Glutamatergic neuron (in vitro differentiated cells): Measurements from ENCODE around the gene TK1. TPM values are rescaled to one million over a fixed set of nuclear protein-coding genes. Genes with fewer than 3 reads are reported as not detected.
"Not testable (repeated sequence)": the region's sequence is repeated elsewhere in the genome, so short reads cannot be mapped to it uniquely, and the experiment has no call there.

Source experiments
- DNase-seq: peaks from one replicate; pipeline ENCODE4 v3.0.0; 2022
- H3K27ac Mint-ChIP-seq: one replicate; pipeline ENCODE4 v1.8.0; 2020; ENCODE audit warnings: mild to moderate bottlenecking, mixed read lengths, inconsistent platforms; ENCODE audit not compliant: unreplicated experiment
- H3K27me3 Mint-ChIP-seq: one replicate; pipeline ENCODE4 v1.8.0; 2020; ENCODE audit warnings: mild to moderate bottlenecking, moderate library complexity, mixed read lengths, inconsistent platforms; ENCODE audit not compliant: unreplicated experiment
- H3K36me3 Mint-ChIP-seq: one replicate; pipeline ENCODE4 v1.8.0; 2020; ENCODE audit warnings: mild to moderate bottlenecking, mixed read lengths, inconsistent platforms; ENCODE audit not compliant: unreplicated experiment
- H3K4me1 Mint-ChIP-seq: one replicate; pipeline ENCODE4 v1.8.0; 2020; ENCODE audit warnings: mild to moderate bottlenecking, low read depth, mixed read lengths, inconsistent platforms; ENCODE audit not compliant: unreplicated experiment
- H3K4me3 Mint-ChIP-seq: one replicate; pipeline ENCODE4 v1.8.0; 2020; ENCODE audit warnings: mild to moderate bottlenecking, mixed read lengths, inconsistent platforms; ENCODE audit not compliant: unreplicated experiment
- H3K9me3 Mint-ChIP-seq: one replicate; pipeline ENCODE4 v1.8.0; 2020; ENCODE audit warnings: mild to moderate bottlenecking, moderate library complexity, mixed read lengths, inconsistent platforms; ENCODE audit not compliant: unreplicated experiment
- total RNA-seq: library from RNA; stranded (reverse); fragmentation: NEBNext Ultra II Directional; extraction: Animal tissue kit (Norgen Biotek cat#: 25700); gene quantifications from one replicate; pipeline ENCODE4 v1.2.1, GENCODE V29; 2021; ENCODE audit not compliant: unreplicated experiment
- TF ChIP-seq, protein P1 (sequence below): fragments of 200-600 bp; sonication (generic); IDR thresholded peaks from one replicate; pipeline ENCODE4 v1.5.0; 2021; ENCODE audit not compliant: partially characterized antibody, unreplicated experiment

TK1 gene
- total RNA-seq, 1 donor from 2014 or later: 2.5 TPM

DNA sequence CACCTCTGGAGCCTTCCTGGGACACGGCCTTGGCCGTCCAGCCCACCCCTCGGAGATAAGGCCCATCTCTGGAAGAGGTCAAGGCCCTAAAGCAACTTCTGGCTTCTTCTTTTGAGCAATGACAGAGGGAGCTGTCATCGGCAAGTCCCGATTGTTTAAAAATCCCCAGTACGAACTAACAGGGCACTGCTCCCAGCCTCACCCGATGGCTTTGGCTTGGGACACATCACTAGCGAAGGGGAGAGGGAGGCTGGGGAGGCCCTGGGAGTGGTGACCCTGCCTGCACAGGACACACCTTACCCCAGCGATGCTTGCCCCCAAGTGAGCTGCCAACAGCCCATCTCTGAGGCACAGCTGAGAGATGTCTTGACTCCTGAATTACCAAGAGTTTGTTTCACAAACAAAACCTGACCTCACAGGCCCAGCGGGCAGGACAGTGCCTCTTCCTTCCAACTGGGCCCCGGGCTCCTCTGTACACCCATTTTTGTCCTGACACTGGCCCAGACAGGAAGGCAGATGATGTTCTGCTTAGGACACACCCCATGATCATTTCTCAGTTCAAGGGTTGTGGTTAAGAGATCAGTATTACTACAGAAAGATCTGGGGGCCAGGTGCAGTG is 13.6 kb downstream of the TK1 start:
- no peaks in the 10 kb centered on the region for H3K27me3 Mint-ChIP-seq
- TF ChIP-seq, protein P1, sequence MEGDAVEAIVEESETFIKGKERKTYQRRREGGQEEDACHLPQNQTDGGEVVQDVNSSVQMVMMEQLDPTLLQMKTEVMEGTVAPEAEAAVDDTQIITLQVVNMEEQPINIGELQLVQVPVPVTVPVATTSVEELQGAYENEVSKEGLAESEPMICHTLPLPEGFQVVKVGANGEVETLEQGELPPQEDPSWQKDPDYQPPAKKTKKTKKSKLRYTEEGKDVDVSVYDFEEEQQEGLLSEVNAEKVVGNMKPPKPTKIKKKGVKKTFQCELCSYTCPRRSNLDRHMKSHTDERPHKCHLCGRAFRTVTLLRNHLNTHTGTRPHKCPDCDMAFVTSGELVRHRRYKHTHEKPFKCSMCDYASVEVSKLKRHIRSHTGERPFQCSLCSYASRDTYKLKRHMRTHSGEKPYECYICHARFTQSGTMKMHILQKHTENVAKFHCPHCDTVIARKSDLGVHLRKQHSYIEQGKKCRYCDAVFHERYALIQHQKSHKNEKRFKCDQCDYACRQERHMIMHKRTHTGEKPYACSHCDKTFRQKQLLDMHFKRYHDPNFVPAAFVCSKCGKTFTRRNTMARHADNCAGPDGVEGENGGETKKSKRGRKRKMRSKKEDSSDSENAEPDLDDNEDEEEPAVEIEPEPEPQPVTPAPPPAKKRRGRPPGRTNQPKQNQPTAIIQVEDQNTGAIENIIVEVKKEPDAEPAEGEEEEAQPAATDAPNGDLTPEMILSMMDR: no peak
- H3K9me3 Mint-ChIP-seq: peaks cover 5% of the 10 kb centered on the region
- DNase-seq: no peak
- no peaks in the 10 kb centered on the region for H3K36me3 Mint-ChIP-seq
- no peak overlapping the region for H3K4me3 Mint-ChIP-seq
- H3K4me1 Mint-ChIP-seq: peaks cover 14% of the 10 kb centered on the region
- H3K27ac Mint-ChIP-seq: no peak overlapping the region

DNA sequence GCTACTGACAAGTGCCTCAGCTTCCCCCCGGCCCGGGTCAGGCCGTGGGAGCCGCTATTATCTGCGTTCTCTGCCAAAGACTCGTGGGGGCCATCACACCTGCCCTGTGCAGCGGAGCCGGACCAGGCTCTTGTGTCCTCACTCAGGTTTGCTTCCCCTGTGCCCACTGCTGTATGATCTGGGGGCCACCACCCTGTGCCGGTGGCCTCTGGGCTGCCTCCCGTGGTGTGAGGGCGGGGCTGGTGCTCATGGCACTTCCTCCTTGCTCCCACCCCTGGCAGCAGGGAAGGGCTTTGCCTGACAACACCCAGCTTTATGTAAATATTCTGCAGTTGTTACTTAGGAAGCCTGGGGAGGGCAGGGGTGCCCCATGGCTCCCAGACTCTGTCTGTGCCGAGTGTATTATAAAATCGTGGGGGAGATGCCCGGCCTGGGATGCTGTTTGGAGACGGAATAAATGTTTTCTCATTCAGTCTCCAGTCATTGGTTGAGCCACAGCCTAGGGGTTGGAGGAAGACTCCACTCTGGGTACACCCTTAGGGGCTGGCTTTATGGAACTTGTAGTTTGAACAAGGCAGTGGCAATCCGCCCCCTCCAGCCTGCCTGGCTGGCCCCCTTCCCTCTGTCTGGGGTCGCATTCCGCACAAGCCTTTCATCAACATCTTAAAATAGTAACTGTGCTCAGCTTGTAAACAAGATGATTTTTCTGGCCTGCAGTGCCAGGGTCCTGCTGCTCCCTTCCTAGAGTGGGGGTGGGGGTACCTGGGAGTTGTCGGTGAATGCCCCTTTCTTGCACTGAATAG is 14.4 kb downstream of the TK1 start:
- H3K36me3 Mint-ChIP-seq: no peaks in the 10 kb centered on the region
- H3K27me3 Mint-ChIP-seq: no peaks in the 10 kb centered on the region
- H3K9me3 Mint-ChIP-seq: peaks cover 5% of the 10 kb centered on the region
- DNase-seq: no peak
- H3K27ac Mint-ChIP-seq: no peak overlapping the region
- H3K4me1 Mint-ChIP-seq: peaks cover 14% of the 10 kb centered on the region
- H3K4me3 Mint-ChIP-seq: no peak overlapping the region
- TF ChIP-seq, protein P1: no peak

DNA sequence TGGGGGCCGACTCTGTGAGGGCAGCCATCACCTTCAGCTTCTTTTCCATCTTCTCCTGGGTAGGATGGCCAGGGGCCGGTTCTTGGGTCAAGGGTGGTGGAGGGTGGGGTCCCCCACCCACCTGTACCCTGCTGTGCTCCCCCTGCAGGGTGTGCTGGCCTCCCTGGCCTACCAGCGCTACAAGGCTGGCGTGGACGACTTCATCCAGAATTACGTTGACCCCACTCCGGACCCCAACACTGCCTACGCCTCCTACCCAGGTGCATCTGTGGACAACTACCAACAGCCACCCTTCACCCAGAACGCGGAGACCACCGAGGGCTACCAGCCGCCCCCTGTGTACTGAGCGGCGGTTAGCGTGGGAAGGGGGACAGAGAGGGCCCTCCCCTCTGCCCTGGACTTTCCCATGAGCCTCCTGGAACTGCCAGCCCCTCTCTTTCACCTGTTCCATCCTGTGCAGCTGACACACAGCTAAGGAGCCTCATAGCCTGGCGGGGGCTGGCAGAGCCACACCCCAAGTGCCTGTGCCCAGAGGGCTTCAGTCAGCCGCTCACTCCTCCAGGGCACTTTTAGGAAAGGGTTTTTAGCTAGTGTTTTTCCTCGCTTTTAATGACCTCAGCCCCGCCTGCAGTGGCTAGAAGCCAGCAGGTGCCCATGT is 15.1 kb downstream of the TK1 start:
- H3K36me3 Mint-ChIP-seq, H3K27me3 Mint-ChIP-seq, H3K4me3 Mint-ChIP-seq, H3K9me3 Mint-ChIP-seq, H3K27ac Mint-ChIP-seq, DNase-seq: not testable (repeated sequence)
- peaks cover 14% of the 10 kb centered on the region for H3K4me1 Mint-ChIP-seq

DNA sequence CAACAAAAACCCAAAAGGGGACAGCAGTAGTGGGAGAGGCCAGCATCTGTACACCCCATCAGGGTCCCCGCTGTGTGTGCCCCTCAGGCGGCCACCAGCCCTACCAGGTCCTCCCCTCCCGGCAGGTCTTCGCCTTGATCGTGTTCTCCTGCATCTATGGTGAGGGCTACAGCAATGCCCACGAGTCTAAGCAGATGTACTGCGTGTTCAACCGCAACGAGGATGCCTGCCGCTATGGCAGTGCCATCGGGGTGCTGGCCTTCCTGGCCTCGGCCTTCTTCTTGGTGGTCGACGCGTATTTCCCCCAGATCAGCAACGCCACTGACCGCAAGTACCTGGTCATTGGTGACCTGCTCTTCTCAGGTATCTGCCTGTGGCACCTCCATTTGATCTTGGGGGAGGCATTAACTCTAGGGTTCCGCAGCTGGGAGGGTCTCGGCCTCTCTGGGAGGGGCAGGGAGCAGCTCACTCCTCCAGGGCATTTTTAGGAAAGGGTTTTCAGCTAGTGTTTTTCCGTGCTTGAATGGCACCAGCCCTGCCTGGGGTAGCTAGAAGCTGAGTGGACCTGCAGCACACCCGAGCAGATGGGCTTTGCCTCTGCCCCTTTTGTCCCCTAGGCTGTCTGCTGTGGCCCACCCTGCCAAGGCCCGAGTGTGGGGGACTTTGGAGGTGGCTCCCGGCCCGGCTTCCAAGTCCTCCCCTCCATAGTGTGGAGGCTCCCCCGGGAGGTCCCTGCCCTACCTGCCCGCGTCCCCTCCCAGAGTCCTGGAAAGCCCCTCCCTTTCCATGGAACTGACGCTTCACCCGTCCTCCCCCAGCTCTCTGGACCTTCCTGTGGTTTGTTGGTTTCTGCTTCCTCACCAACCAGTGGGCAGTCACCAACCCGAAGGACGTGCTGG is 15.9 kb downstream of the TK1 start:
- H3K9me3 Mint-ChIP-seq: peaks cover 6% of the 10 kb centered on the region
- H3K4me1 Mint-ChIP-seq: peaks cover 11% of the 10 kb centered on the region
- no peak overlapping the region for H3K27ac Mint-ChIP-seq

More for the DNA sequence above, 15.9 kb downstream of the TK1 start:
- TF ChIP-seq, protein P1: no peak
- Mint-ChIP-seq H3K36me3 (no peaks in the 10 kb centered on the region), H3K27me3 (no peaks in the 10 kb centered on the region), H3K4me3 (no peak overlapping the region)
- DNase-seq: no peak
